OCI-LY3 (cell line): ENCODE measurements around the gene BIRC5.

ENCODE experiments used
- EZH2phosphoT487 ChIP-seq: fragments of 200-600 bp; shearing (Covaris generic); IDR thresholded peaks from 2 replicates; pipeline ENCODE4 v1.6.1; 2018; ENCODE audit warnings: antibody characterized with exemption, mixed run types, low read depth
- TF ChIP-seq, protein P1 (sequence below): fragments of 200-600, 300-600 bp; sonication (generic); IDR thresholded peaks from 2 replicates; pipeline ENCODE4 v1.5.1; 2014; ENCODE audit warnings: antibody characterized with exemption, low read length, low read depth

DNA sequence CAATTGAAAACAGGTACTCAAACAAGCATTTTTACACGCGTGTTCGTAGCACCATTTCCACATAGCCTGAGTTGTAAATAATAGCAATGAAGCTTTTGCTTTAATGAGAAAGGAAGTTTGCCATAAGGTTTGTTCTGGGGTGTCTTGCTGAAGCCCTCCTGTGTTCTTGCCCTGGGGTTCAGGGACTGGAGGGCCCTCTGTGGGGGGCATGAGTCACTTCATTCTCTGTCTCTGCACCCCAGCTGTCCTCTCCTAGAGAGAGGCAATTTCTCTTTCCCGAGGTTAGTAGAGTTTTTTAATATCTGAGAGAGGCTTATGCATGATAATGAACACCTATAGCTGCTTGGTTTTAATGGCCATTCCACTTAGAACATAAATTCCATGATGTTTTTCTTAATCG is 17.3 kb upstream of the BIRC5 start:
- TF ChIP-seq, protein P1, sequence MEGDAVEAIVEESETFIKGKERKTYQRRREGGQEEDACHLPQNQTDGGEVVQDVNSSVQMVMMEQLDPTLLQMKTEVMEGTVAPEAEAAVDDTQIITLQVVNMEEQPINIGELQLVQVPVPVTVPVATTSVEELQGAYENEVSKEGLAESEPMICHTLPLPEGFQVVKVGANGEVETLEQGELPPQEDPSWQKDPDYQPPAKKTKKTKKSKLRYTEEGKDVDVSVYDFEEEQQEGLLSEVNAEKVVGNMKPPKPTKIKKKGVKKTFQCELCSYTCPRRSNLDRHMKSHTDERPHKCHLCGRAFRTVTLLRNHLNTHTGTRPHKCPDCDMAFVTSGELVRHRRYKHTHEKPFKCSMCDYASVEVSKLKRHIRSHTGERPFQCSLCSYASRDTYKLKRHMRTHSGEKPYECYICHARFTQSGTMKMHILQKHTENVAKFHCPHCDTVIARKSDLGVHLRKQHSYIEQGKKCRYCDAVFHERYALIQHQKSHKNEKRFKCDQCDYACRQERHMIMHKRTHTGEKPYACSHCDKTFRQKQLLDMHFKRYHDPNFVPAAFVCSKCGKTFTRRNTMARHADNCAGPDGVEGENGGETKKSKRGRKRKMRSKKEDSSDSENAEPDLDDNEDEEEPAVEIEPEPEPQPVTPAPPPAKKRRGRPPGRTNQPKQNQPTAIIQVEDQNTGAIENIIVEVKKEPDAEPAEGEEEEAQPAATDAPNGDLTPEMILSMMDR = no peak
- no peak for TF ChIP-seq EZH2phosphoT487
